Fibroblast of skin of left biceps (primary cell): ENCODE results near the gene ATXN7L1.
"Not testable (repeated sequence)": the region's sequence is repeated elsewhere in the genome, so short reads cannot be mapped to it uniquely, and the experiment has no call there.

Source experiments
- DNase-seq, 2 experiments: peaks; one replicate each; pipeline ENCODE4 v3.0.0-alpha.2; 2013; ENCODE audit warnings: low read depth in 2 of 2

The ATXN7L1 gene

GRCh38 chr7:105744258-105744657 is 132.1 kb downstream of the ATXN7L1 start:
- no peak for DNase-seq

- no peak for DNase-seq
Measured at GRCh38 chr7:105743351-105744090, 132.9 kb downstream of the ATXN7L1 start.

DNA sequence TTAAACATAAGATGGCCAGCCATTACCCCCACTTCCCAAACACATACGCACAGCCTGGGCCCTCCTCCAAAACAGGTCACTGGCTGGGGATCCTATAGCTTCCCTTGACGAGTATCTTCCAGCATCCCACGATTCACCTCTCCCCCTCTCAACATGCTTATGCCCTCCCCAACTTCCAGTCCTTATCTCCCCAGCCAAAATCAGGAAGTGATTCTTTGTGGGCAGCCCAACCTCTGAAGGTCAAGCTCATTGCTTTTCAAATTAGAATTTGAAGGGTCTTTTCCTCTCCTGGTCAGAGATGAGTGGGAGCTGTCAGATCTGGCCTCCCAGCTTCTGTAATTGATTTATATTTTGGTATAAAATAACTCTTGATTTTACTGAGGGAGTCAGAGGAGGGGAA is 133.6 kb downstream of the ATXN7L1 start:
- no peak for DNase-seq

- DNase-seq = no peak
Measured at GRCh38 chr7:105741982-105742381, 134.4 kb downstream of the ATXN7L1 start.

- DNase-seq = no peak
Measured at GRCh38 chr7:105738133-105738532, 138.3 kb downstream of the ATXN7L1 start.

DNA sequence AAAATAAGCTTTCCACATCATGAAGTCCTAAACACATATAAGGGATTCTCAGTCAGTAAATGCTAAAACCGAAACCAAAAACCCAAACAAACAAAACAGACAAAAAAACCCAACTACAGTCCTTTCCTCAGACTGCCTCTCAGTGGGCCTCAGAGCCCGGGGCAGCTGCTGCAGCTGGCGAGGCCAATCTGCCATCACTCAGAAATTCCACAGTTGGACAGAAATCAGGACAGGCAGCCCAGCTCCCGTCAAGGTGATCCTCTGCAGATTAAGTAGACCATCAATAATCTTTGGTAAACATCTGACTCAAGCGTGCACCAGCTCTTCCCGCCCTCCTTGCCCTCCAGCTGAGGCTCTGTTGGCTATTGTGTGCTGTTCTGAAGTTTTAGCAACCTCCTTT is 142.2 kb downstream of the ATXN7L1 start:
- DNase-seq = no peak

- DNase-seq = no peak
Measured at GRCh38 chr7:105731042-105731441, 145.4 kb downstream of the ATXN7L1 start.

DNA sequence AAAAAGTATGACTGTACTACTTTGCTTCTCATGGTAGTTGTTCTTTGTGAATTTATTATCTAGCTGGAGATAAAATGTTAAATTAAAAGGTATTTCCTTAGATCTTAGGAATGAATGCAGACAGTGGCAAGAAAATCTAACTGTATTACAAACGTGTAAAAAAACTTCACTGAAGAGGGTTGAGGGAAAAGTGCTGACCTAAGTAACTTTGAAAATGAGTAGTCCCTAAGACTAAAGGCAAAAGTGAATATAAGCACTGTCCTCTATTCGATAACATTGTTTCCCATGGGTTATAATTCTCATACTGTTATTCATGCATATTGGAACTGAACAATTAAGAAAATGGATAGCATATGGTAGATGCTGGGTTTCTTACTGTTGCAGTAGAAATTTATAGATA is 148.4 kb downstream of the ATXN7L1 start:
- DNase-seq = no peak

DNA sequence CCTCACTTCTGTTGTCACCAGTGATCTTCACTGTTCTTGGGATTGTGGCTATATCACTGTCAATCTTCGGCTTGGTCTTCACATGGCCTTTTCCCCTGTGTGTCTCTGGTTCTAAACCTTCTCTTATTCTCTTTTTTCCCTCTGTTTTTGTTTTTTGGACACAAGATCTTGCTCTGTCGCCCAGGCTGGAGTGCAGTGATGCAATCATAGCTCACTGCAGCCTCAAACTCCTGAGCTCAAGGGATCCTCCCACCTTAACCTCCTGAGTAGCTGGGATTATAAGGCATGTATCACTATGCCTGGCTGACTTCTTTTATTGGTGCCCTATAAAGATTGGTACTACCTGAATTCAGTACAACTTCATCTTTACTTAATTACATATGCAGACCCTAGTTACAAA is 151.7 kb downstream of the ATXN7L1 start:
- no peak for DNase-seq

DNA sequence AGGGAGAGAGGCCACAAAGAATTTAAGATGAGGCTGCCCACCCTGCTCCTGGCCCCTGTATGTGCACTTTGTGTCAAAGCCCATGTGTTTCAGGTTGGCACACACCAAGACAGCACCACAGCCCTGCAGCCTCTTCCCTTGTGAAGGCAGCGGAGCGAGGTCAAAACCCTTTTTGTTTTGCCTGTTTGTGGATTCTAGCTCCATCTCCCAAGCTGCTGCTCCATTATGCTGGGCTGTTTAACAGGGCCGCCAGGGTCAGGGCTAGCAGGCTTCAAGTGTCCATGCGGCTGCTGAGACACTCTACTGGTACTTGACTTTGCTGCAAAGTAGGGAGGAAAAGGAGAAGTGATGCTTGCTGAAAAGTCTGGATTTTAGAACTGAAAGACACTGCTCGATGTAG is 152.8 kb downstream of the ATXN7L1 start:
- DNase-seq = no peak

DNA sequence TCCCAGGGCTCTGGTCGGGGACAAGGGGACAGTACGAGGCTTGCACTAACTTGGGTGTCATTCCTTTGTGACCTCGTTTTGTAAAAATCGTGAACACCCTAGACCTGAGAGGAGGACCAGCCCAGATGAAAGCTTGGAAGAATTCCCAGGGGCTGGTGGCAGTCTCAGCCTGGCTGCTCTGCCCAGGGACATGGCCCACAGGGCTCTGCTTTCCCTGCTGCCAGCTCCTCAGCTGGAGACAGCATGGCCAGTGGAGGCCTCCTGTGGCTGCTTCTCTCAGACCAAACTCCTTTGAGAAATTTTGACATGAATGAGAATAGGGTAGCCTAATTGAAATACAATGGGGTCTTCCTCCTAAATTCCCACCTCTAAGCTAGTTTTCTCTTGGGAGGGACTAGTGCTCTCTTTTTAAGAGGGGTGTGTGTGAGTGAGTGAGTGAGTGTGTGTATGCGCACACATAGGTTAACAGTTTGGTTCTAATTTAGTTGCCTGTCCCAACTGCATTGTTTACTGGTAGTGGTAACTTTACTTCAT is 154.8 kb downstream of the ATXN7L1 start:
- no peak for DNase-seq

DNA sequence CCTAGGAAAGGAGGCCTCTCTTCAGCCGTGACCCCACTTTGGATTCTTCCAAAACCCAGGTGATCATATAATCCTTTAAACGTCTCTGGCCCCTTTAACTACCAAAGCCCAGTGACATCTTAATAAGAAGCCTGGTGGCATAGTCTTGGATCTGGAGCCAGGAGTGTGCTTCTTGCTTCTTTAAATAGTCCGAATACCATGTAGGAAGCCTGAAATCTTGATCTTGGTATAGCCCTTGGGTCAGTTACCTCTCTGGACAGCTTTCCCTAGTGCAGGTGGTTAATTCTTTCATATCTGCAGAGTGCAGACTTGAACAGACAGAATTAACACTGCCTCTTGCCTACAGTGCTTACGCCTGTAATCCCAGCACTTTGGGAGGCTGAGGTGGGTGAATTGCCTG is 156.5 kb downstream of the ATXN7L1 start:
- DNase-seq = no peak

DNA sequence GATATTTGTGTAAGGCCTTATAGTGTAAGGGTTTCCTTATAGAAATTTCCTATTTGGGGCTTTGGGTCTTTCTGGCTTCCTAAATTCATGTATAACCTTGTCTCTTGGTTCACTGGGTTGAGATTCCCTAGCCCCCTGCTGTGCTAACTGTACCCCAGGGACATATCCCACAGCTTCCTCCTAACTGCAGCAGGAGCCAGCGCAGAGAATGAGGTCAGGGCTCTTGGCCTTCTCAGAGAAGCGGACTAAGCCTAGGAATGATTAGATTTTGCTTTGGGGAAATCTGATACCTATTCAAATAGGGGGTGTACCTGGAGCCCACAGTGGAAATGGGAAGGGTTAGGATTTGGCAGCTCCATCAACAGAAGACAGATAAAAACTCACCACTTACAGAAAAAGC is 157.0 kb downstream of the ATXN7L1 start:
- no peak for DNase-seq

DNA sequence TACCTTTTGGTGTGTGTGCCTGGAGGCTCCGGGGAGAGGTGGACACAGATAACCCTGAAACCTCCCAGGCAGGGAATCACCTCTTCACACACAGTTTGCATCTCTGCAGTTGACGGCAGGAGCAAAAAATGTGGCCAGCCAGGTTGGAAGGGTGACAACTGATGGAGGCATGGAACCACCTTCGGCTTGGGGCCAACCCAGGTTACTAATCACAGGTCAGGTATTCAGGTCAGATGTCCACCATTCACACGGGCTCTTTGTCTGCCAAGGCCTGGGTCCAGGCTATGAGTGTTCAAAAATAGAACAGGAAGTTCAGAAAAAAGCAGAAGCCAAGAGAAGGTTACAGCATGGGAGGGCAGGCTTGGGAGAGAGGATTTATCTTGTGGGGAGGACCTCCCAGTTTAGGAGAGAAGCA is 157.9 kb downstream of the ATXN7L1 start:
- no peak for DNase-seq

DNA sequence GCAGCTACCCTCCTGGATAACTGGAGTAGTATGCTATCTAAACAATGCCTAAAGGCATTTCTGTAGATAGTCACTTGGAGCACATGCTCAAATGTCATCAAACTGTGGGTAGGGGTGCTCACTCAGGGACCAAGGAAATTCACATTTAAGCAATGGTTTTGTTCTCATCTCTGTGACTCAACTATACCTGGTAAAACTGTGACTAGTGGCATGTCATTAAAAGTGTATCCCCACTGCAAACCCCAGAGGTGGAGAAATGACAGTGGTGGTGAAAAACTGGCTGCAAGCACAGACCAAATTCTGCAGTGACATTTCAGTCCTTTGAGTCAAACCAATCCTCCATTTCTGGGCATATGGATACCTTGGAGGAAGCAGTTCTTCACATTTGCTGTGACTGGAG is 160.9 kb downstream of the ATXN7L1 start:
- DNase-seq = no peak

GRCh38 chr7:105713488-105714465 is 162.6 kb downstream of the ATXN7L1 start:
- DNase-seq = no peak

- no peak for DNase-seq
Measured at GRCh38 chr7:105712877-105713276, 163.5 kb downstream of the ATXN7L1 start.

DNA sequence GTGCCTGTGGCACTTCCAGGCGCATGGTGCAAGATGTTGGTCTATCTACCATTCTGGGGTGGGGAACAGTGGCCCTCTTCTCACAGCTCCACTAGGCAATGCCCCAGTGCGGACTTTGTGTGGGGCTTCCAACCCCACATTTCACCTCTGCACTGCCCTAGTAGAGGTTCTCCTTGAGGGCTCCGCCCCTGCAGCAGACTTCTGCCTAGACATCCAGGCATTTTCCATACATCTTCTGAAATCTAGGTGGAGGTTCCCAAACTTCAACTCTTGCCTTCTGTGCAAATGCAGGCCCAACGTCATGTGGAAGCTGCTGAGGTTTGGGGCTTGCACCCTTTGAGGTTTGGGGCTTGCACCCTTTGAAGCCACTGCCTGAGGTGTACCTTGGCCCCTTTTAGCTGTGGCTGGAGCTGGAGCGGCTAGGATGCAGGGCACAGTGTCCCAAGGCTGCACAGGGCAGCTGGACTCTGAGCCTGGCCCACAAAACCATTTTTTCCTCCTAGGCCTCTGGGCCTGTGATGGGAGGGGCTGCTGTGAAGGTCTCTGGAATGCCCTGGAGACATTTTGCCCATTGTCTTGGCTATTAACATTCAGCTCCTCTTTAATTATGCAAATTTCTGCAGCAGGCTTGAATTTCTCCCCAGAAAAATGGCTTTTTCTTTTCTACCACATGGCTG is 164.5 kb downstream of the ATXN7L1 start:
- no peak for DNase-seq

DNA sequence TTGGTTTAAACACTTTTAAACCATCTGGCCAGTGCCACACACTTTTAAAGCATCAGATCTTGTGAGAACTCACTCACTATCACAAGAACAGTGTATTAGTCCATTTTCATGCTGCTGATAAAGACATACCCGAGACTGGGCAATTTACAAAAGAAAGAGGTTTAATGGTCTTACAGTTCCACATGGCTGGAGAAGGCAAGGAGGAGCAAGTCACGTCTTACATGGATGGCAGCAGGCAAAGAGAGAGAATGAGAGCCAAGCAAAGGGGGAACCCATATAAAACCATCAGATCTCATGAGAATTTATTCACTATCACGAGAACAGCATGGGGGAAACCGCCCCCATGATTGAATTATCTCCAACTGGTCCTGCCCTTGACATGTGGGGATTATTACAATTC is 165.7 kb downstream of the ATXN7L1 start:
- not testable (repeated sequence) for DNase-seq

GRCh38 chr7:105708763-105709080 is 167.7 kb downstream of the ATXN7L1 start:
- DNase-seq = no peak

DNA sequence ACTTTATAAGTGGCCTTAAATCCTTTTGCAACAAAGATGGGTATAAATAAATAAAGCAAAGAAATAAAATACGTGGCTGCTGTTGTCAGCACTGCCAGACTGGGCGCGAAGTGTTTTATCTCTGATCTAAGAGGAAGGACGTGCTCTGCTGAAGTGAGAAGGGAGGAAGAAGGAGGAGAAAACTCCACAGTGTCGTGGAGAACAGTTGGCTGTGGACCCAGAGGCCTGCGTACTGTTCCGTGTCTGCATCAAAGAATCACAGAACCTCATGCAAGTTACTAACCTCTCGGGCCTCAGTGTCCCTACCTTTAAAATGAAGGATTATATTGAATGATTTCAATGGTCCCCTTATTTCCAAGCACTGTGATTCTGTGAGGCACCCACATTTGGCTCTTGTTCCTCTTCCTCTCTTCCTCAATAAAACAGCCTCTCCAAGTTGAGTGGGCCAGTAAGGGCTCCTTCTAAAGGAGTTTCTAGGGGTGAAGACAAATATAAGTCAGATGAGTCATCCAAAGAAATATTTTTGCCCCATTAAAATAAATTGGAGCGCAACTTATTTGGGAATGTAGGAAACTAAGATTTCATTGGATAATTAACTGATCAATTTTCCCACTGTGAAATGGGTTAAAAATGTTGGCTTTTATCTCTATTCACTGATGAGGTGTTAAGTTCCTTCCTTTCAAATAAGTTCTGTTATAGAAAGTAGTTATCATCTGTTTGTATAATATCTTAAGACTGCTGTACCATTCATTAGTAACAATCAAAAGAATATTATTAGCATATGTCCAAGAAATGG is 168.2 kb downstream of the ATXN7L1 start:
- no peak for DNase-seq
